BE2C (cell line): ENCODE measurements around the gene KIF1B.

Source experiments
- DNase-seq: peaks from one replicate; pipeline ENCODE4 v3.0.0-alpha.2; 2020
- H3K27me3 ChIP-seq: fragments of 250-450 bp; sonication (Bioruptor Pico); 2 replicates; pipeline ENCODE4 v1.5.1; 2020; ENCODE audit warnings: mild to moderate bottlenecking
- H3K36me3 ChIP-seq: fragments of 250-450 bp; sonication (Bioruptor Pico); 2 replicates; pipeline ENCODE4 v1.5.1; 2020; ENCODE audit warnings: mild to moderate bottlenecking
- H3K4me1 ChIP-seq: fragments of 250-450 bp; sonication (Bioruptor Pico); 2 replicates; pipeline ENCODE4 v1.5.1; 2020
- H3K4me3 ChIP-seq: 2 replicates; pipeline ENCODE4 v1.5.1; 2011; ENCODE audit warnings: low read depth, low read length
- H3K9me3 ChIP-seq: fragments of 250-450 bp; sonication (Bioruptor Pico); 2 replicates; pipeline ENCODE4 v1.5.1; 2020
- TF ChIP-seq, protein P1 (sequence below): IDR thresholded peaks from 2 replicates; pipeline ENCODE4 v1.5.1; 2012; ENCODE audit warnings: mild to moderate bottlenecking, low read depth, low read length

The KIF1B gene

GRCh38 chr1:10347109-10347508 is 136.7 kb downstream of the KIF1B start:
- Histone ChIP-seq H3K4me3 (no peak overlapping the region), H3K27me3 (no peaks in the 10 kb centered on the region), H3K36me3 (no peaks in the 10 kb centered on the region), H3K4me1 (no peaks in the 10 kb centered on the region), H3K9me3 (no peaks in the 10 kb centered on the region)
- DNase-seq: no peak
- TF ChIP-seq, protein P1, sequence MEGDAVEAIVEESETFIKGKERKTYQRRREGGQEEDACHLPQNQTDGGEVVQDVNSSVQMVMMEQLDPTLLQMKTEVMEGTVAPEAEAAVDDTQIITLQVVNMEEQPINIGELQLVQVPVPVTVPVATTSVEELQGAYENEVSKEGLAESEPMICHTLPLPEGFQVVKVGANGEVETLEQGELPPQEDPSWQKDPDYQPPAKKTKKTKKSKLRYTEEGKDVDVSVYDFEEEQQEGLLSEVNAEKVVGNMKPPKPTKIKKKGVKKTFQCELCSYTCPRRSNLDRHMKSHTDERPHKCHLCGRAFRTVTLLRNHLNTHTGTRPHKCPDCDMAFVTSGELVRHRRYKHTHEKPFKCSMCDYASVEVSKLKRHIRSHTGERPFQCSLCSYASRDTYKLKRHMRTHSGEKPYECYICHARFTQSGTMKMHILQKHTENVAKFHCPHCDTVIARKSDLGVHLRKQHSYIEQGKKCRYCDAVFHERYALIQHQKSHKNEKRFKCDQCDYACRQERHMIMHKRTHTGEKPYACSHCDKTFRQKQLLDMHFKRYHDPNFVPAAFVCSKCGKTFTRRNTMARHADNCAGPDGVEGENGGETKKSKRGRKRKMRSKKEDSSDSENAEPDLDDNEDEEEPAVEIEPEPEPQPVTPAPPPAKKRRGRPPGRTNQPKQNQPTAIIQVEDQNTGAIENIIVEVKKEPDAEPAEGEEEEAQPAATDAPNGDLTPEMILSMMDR: no peak

DNA sequence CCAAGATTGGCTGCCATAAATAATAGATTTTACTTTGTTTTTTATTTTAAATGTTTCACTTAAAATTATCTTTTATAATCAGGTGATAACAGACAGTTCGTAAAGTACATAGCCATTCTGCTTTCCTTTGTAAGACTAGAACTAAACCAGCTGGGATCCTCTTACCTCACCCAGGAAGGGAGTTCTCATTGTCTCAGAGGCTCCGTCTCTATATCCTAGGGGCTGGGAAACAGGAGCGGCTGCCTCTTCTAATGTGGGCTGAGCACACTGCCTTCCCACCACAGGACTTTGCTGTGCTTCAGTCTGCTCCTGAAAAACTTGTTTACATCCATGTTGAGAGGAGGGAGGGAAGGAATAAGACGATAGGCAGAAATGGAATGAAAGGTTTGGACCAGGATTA is 142.9 kb downstream of the KIF1B start:
- DNase-seq: no peak
- H3K36me3 ChIP-seq: no peaks in the 10 kb centered on the region
- H3K9me3 ChIP-seq: no peaks in the 10 kb centered on the region
- no peaks in the 10 kb centered on the region for H3K27me3 ChIP-seq
- no peak overlapping the region for H3K4me3 ChIP-seq
- TF ChIP-seq, protein P1: no peak
- H3K4me1 ChIP-seq: no peaks in the 10 kb centered on the region

GRCh38 chr1:10353693-10354092 is 143.3 kb downstream of the KIF1B start:
- no peaks in the 10 kb centered on the region for H3K4me1 ChIP-seq
- no peak for DNase-seq
- H3K9me3 ChIP-seq: no peaks in the 10 kb centered on the region
- TF ChIP-seq, protein P1: no peak
- no peaks in the 10 kb centered on the region for H3K36me3 ChIP-seq
- no peaks in the 10 kb centered on the region for H3K27me3 ChIP-seq
- H3K4me3 ChIP-seq: no peak overlapping the region

GRCh38 chr1:10360045-10360444 is 149.7 kb downstream of the KIF1B start:
- Histone ChIP-seq H3K4me1 (no peaks in the 10 kb centered on the region), H3K9me3 (no peaks in the 10 kb centered on the region), H3K36me3 (no peaks in the 10 kb centered on the region), H3K27me3 (no peaks in the 10 kb centered on the region), H3K4me3 (no peak overlapping the region)
- TF ChIP-seq, protein P1: no peak
- DNase-seq: no peak

DNA sequence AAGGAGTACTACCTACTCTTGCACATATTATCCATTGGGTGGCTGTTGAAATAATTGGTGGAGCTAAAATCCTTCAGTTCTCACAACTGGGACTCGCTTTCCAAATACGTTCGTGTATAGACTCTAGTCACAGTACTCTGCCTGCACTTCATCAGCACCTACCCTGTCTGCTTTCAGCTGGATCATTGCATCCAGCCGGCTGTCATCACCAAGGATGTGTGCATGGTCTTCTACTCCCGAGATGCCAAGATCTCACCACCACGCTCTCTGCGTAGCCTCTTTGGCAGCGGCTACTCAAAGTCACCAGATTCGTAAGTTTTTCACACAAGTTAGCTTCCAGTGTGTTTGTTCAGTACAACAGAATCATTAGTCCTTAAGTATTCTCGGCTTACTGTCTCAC is 151.1 kb downstream of the KIF1B start:
- H3K4me1 ChIP-seq: no peaks in the 10 kb centered on the region
- no peaks in the 10 kb centered on the region for H3K36me3 ChIP-seq
- no peak overlapping the region for H3K4me3 ChIP-seq
- TF ChIP-seq, protein P1: no peak
- H3K9me3 ChIP-seq: no peaks in the 10 kb centered on the region
- DNase-seq: no peak
- H3K27me3 ChIP-seq: no peaks in the 10 kb centered on the region

DNA sequence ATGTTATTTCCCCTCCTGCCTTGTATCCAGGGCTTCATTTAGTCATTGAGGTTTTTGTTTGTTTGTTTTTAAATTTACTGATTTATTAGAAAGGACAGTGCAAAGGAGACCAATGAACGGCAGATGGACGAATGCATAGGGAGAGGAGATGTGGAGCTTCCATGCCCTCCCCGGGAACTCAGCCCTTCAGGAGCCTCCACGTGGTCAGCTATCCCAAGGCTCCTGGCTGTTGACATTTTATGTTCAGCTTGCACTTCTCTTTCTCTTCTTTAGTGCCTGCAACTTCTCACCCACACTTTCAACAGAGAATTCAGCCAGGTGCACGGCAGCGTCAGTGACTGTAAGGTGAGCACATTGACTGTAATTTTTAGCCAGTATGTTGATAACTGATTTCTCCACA is 157.8 kb downstream of the KIF1B start:
- TF ChIP-seq, protein P1: no peak
- no peaks in the 10 kb centered on the region for H3K27me3 ChIP-seq
- no peaks in the 10 kb centered on the region for H3K9me3 ChIP-seq
- H3K36me3 ChIP-seq: no peaks in the 10 kb centered on the region
- no peaks in the 10 kb centered on the region for H3K4me1 ChIP-seq
- H3K4me3 ChIP-seq: no peak overlapping the region
- DNase-seq: no peak
